OCI-LY3 (cell line): ENCODE results near the gene TLE5.

ENCODE experiments used
- H2AFZ ChIP-seq: fragments of 200-600, 300-600 bp; shearing (Covaris generic); 2 replicates; pipeline ENCODE4 v1.6.0; 2014; ENCODE audit warnings: antibody characterized with exemption, low read depth, low read length
- H3K27ac ChIP-seq: fragments of 200-600, 300-600 bp; sonication (generic); 2 replicates; pipeline ENCODE4 v1.5.1; 2014; ENCODE audit warnings: mild to moderate bottlenecking, low read length, moderate library complexity, mixed read lengths
- H3K27me3 ChIP-seq: fragments of 200-600, 300-600 bp; sonication (generic); 2 replicates; pipeline ENCODE4 v1.6.1; 2014; ENCODE audit warnings: low read depth, low read length, mixed read lengths
- H3K36me3 ChIP-seq: fragments of 200-600, 300-600 bp; sonication (generic); replicated peaks from 2 replicates; pipeline ENCODE3; 2014; ENCODE audit warnings: low read depth, low read length, mixed read lengths
- H3K4me1 ChIP-seq: fragments of 300-600, 200-600 bp; sonication (generic); 2 replicates; pipeline ENCODE4 v1.6.1; 2014; ENCODE audit warnings: low read length, mixed read lengths
- H3K4me2 ChIP-seq: fragments of 200-600, 300-600 bp; sonication (generic); 2 replicates; pipeline ENCODE4 v1.6.1; 2014; ENCODE audit warnings: low read length, mixed read lengths
- H3K4me3 ChIP-seq: fragments of 300-600, 200-600 bp; sonication (generic); 2 replicates; pipeline ENCODE4 v1.5.1; 2014; ENCODE audit warnings: antibody characterized with exemption, mild to moderate bottlenecking, low read length, moderate library complexity
- H3K79me2 ChIP-seq: fragments of 300-600, 200-600 bp; shearing (Covaris generic); 2 replicates; pipeline ENCODE4 v1.6.1; 2014; ENCODE audit warnings: mild to moderate bottlenecking, low read length, mixed read lengths
- H3K9ac ChIP-seq: fragments of 300-600, 200-600 bp; shearing (Covaris generic); 2 replicates; pipeline ENCODE4 v1.6.0; 2014; ENCODE audit warnings: mild to moderate bottlenecking, low read length, moderate library complexity
- H3K9me3 ChIP-seq: fragments of 200-600, 300-600 bp; shearing (Covaris generic); 2 replicates; pipeline ENCODE4 v1.6.1; 2014; ENCODE audit warnings: low read length, mixed read lengths; ENCODE audit not compliant: insufficient read depth
- H4K20me1 ChIP-seq: fragments of 200-600, 300-600 bp; sonication (generic); 2 replicates; pipeline ENCODE4 v1.6.1; 2016; ENCODE audit warnings: low read length, mixed read lengths; ENCODE audit not compliant: insufficient read depth
- CTCF ChIP-seq: fragments of 200-600, 300-600 bp; sonication (generic); IDR thresholded peaks from 2 replicates; pipeline ENCODE4 v1.5.1; 2014; ENCODE audit warnings: antibody characterized with exemption, low read length, low read depth
- EZH2phosphoT487 ChIP-seq: fragments of 200-600 bp; shearing (Covaris generic); IDR thresholded peaks from 2 replicates; pipeline ENCODE4 v1.6.1; 2018; ENCODE audit warnings: antibody characterized with exemption, mixed run types, low read depth

The TLE5 gene

GRCh38 chr19:3087769-3088168 lies 25.5 kb upstream of the TLE5 start:
- Histone ChIP-seq H3K9me3 (no peaks in the 10 kb centered on the region), H4K20me1 (no peaks in the 10 kb centered on the region), H3K4me1 (no peaks in the 10 kb centered on the region), H2AFZ (no peak overlapping the region), H3K27me3 (no peaks in the 10 kb centered on the region), H3K36me3 (no peaks in the 10 kb centered on the region), H3K9ac (no peak overlapping the region), H3K4me2 (no peak overlapping the region), H3K27ac (no peak overlapping the region), H3K4me3 (no peak overlapping the region), H3K79me2 (no peaks in the 10 kb centered on the region)
- no peak for TF ChIP-seq EZH2phosphoT487
- TF ChIP-seq CTCF: no peak

- no peaks in the 10 kb centered on the region for H3K36me3 ChIP-seq
- no peaks in the 10 kb centered on the region for H3K79me2 ChIP-seq
- TF ChIP-seq CTCF (no peak), EZH2phosphoT487 (no peak)
- H3K27ac ChIP-seq: no peak overlapping the region
- no peaks in the 10 kb centered on the region for H3K27me3 ChIP-seq
- H2AFZ ChIP-seq: no peak overlapping the region
- H3K9me3 ChIP-seq: no peaks in the 10 kb centered on the region
- no peak overlapping the region for H3K4me2 ChIP-seq
- H3K9ac ChIP-seq: no peak overlapping the region
- H3K4me1 ChIP-seq: no peaks in the 10 kb centered on the region
- no peak overlapping the region for H3K4me3 ChIP-seq
- no peaks in the 10 kb centered on the region for H4K20me1 ChIP-seq
These were observed 22.6 kb upstream of the TLE5 start for GRCh38 chr19:3084943-3085342.

- no peak overlapping the region for H3K4me3 ChIP-seq
- H3K4me1 ChIP-seq: no peaks in the 10 kb centered on the region
- no peak overlapping the region for H3K4me2 ChIP-seq
- no peak overlapping the region for H3K9ac ChIP-seq
- H3K79me2 ChIP-seq: no peaks in the 10 kb centered on the region
- no peaks in the 10 kb centered on the region for H4K20me1 ChIP-seq
- no peaks in the 10 kb centered on the region for H3K9me3 ChIP-seq
- no peaks in the 10 kb centered on the region for H3K36me3 ChIP-seq
- H3K27me3 ChIP-seq: no peaks in the 10 kb centered on the region
- no peak for TF ChIP-seq EZH2phosphoT487
- TF ChIP-seq CTCF: no peak
- no peak overlapping the region for H2AFZ ChIP-seq
- no peak overlapping the region for H3K27ac ChIP-seq
These were observed 21.7 kb upstream of the TLE5 start for GRCh38 chr19:3083964-3084363.

GRCh38 chr19:3082331-3082730 lies 20.0 kb upstream of the TLE5 start:
- H3K9ac ChIP-seq: no peak overlapping the region
- no peak overlapping the region for H2AFZ ChIP-seq
- no peaks in the 10 kb centered on the region for H4K20me1 ChIP-seq
- no peak overlapping the region for H3K27ac ChIP-seq
- no peaks in the 10 kb centered on the region for H3K36me3 ChIP-seq
- no peak overlapping the region for H3K4me3 ChIP-seq
- H3K4me2 ChIP-seq: no peak overlapping the region
- H3K27me3 ChIP-seq: no peaks in the 10 kb centered on the region
- no peaks in the 10 kb centered on the region for H3K4me1 ChIP-seq
- H3K9me3 ChIP-seq: no peaks in the 10 kb centered on the region
- H3K79me2 ChIP-seq: no peaks in the 10 kb centered on the region
- TF ChIP-seq CTCF (no peak), EZH2phosphoT487 (no peak)
